GM19463 (cell line): Measurements from ENCODE around the gene OR51A7.
"Not testable (repeated sequence)": the region's sequence is repeated elsewhere in the genome, so short reads cannot be mapped to it uniquely, and the experiment has no call there.

Experiments used
- ATAC-seq: cut with Tn5 transposase; IDR thresholded peaks from one replicate; pipeline ENCODE4 v1.9.1; 2021; ENCODE audit warnings: mild to moderate bottlenecking, moderate library complexity; ENCODE audit not compliant: unreplicated experiment

OR51A7 gene

DNA sequence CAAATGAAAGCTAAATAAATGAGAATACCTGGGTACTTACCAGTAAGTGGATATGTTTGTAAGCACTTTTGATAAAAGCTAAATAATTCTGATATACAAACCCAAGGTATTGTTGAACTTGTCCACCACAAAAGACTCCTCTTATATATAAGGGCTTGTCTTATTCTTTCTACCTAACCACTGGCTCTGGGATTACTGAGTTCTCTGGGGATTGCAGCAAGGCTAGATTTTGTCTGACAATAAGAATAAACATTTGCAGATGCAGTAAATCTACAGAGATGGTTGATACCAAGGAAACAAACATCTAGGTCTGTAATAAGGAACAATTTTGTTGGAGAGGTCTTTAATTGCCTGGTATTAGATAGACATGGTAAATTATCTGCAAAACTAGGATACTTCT lies 43.9 kb downstream of the OR51A7 start, which contains the start of gene OR51A4:
Gene OR51A4, minus strand, starts transcription at position 101 of the 400 bp plus-strand sequence. CDS start 505 bp downstream, outside the sequence.
- no peak for ATAC-seq

DNA sequence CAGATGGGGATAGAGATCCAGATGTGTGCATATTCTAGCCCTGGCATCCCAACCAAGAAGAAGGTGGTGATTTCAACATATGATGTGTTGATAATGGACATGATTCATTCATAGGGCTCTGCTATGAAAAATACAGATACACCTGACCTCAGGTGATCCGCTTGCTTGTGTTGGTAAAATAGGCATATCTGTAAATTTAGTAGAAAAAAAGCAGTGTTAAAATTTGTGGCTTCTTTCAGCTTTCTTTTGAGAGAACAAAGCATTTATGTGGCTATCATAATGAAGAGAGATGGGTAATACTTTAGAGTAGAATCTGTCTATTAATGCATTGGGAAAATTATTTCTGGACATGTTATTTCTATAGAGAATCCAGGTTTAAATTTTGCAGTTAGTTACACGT lies 52.0 kb downstream of the OR51A7 start, which contains the start of gene OR51A2:
Gene OR51A2, minus strand, starts transcription at position 101 of the 400 bp plus-strand sequence. Its CDS starts 0 bp downstream, at position 101.
- not testable (repeated sequence) for ATAC-seq

DNA sequence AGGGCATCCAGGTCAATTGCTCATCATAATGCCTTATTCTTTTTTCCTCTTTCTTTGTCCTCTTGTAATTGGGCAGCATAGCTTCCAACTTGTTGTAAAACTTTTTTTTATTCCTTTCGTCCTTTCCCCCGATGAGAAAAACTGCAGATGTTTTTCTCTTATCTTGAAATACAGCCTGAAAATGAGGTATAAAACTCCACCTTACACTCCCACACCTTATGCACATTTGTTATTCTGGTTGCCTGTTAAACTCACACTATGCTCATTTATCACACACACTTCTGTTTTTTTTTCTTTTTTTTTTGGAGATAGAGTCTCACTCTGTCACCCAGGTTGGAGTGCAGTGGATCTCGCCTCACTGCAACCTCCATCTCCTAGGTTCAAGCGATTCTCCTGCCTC lies 53.8 kb downstream of the OR51A7 start:
- ATAC-seq: no peak
